Retinal pigment epithelial cell (primary cell): ENCODE results near the gene CSMD2.
A peak's percentile ranks its signal among the peaks of the same experiment; 100 is the strongest.

Experiments
- DNase-seq: peaks from one replicate; pipeline ENCODE4 v3.0.0-alpha.2; 2010; ENCODE audit warnings: low read depth
- H3K4me3 ChIP-seq: 2 replicates; pipeline ENCODE4 v1.5.1; 2011; ENCODE audit warnings: mild to moderate bottlenecking, low read length, control low read depth, moderate library complexity
- TF ChIP-seq, protein P1 (sequence below): conservative IDR thresholded peaks from 2 replicates; pipeline ENCODE4 v1.5.1; 2011; ENCODE audit warnings: low read depth, low read length, control low read depth, inconsistent platforms

CSMD2 gene

DNA sequence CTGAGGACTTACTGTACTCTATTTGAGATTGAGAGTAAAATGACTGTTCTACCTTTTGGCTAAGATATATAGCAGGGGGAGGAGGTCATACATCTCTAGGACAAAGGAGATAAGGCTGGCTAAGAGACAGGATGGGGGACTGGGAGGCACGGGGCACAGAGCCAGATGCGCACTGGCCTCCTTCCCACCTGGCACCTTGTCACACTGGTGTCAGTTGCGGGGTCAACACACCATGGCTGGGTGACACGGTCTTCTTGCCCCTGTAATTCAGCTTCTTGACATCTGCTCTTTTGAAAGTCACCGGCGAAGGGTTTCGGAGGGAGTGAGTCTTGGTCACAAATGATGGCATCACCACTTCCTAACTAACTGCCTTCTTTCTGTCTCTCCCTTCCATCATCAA, 515.3 kb downstream of the CSMD2 start:
- H3K4me3 ChIP-seq = no peak overlapping the region
- TF ChIP-seq, protein P1, sequence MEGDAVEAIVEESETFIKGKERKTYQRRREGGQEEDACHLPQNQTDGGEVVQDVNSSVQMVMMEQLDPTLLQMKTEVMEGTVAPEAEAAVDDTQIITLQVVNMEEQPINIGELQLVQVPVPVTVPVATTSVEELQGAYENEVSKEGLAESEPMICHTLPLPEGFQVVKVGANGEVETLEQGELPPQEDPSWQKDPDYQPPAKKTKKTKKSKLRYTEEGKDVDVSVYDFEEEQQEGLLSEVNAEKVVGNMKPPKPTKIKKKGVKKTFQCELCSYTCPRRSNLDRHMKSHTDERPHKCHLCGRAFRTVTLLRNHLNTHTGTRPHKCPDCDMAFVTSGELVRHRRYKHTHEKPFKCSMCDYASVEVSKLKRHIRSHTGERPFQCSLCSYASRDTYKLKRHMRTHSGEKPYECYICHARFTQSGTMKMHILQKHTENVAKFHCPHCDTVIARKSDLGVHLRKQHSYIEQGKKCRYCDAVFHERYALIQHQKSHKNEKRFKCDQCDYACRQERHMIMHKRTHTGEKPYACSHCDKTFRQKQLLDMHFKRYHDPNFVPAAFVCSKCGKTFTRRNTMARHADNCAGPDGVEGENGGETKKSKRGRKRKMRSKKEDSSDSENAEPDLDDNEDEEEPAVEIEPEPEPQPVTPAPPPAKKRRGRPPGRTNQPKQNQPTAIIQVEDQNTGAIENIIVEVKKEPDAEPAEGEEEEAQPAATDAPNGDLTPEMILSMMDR = no peak

DNA sequence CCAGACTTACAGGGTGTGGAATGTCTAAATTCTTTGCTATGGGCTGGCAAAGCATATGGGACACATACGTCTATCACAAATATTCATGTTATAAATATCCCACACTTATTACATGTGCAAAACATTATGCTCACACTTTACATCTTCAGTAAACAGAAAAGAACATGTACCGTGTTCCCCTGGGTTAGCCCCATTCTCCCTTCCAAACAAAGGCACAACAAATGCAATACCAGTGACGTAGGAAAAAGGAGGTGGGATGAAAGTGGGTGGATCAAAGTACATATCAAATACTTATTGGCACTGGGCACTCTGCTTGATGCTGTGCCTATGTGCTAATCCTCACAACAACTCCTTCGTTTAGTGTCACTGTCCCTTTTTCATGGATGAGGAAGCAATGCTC, 521.8 kb downstream of the CSMD2 start:
- H3K4me3 ChIP-seq = no peak overlapping the region
- TF ChIP-seq, protein P1 = no peak
- no peak for DNase-seq

More for the DNA sequence above, 515.3 kb downstream of the CSMD2 start:
- DNase-seq = no peak

DNA sequence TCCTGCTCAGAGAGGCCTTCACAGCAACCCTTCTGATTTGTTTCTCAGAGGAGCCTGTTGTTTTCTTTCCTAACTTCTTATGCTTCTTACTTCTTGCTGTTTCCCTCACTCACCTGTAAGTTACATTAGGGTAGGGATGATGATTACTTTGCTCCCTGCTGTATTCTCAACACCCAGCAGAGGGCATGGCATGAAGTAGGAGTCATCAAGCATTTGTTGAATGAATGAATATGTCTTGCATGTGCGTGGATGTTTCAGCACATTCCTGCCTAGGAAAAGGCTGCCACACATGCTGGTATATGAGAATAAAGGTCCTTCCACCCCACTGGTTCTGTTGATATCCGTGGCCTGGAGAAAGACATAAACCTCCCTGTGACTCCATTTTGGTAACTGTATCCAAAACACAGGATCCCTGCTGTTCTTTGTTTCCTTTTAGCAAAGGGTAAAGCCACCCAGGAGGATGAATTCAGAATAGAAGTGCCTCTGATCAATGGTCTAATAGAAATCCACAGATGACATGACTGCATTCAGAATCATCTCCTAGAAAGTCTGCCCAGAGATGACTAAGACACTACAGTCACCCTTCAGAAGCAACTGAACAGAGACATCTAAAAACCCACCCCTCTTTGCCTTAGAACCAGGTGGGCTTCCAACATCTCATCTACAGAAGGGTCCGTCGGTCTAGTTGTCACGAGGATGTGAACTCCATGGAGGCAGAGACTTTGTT, 523.8 kb downstream of the CSMD2 start:
- H3K4me3 ChIP-seq = no peak overlapping the region
- TF ChIP-seq, protein P1 = peak; percentile 56
- no peak for DNase-seq

DNA sequence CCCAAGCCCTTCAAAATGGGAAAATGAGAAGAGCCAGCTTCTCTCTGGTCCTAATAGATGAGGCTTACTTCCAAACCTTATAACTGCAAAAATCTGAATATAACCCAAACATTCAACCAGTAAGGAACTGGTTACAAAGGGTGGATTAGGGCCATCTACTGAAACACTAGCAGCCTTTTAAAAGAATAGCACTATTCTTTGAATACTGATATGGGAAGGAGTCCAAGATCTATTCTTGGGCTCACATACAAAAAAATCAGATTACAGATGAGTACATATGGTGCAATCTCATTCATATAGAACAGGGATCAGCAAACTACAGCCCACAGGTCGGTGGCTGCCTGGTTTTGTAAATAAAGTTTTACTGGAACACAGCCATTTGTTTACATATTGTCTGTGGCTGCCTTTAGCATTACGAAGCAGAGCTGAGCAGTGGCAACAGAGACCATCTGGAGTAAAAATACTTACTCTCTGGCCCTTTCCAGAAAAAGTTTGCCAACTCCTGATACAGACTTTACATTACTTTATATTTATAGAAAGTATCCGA, 524.8 kb downstream of the CSMD2 start:
- TF ChIP-seq, protein P1 = no peak
- no peak for DNase-seq
- no peak overlapping the region for H3K4me3 ChIP-seq

DNA sequence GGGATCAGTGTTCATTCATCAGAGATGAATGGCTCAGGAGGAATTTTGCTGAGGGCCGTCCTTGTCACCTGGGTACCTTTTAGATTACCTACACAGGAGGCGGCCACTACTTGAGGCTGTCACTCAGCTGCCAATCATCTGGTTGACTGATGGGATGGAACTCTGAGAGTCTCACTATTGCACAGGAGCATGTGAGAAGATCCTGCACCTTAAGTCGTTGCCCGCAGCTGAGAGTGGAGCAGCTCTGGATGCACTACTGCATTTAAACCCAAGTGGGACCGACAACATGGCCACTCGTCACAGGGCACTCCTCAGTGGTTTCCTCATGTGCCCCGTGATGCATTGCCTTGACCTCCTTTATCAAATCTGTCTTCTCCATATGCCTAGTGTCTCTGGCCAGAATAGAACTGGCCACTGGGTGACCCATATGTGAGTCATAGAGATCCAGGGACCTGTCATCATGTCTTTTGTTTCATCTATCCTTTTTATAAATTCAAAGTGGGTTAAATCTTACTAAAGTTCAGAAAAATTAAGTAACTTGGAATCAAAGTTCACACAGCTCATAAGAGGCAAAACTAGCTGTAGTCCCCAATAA, 527.1 kb downstream of the CSMD2 start:
- no peak overlapping the region for H3K4me3 ChIP-seq
- no peak for DNase-seq
- TF ChIP-seq, protein P1 = no peak

DNA sequence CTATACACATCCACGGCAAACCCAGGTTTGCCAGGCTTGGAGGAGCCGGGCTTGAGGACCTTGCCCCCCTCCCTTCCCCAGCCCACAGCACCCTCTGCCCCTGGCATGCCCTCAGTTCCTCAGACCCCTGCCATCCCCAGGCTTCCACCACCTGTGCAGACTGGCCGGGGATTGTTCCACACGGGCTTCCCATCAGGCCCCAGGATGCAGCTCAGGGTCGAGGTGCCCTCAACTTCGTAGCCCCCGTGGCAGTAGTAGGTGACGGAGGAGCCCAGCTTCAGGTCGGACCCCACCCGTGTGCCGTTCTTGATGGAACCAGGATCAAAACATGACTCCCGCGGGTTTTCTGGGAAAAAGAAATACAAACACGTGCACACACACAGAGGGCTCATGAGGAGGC, 528.8 kb downstream of the CSMD2 start:
- H3K4me3 ChIP-seq = no peak overlapping the region
- TF ChIP-seq, protein P1 = no peak
- no peak for DNase-seq

DNA sequence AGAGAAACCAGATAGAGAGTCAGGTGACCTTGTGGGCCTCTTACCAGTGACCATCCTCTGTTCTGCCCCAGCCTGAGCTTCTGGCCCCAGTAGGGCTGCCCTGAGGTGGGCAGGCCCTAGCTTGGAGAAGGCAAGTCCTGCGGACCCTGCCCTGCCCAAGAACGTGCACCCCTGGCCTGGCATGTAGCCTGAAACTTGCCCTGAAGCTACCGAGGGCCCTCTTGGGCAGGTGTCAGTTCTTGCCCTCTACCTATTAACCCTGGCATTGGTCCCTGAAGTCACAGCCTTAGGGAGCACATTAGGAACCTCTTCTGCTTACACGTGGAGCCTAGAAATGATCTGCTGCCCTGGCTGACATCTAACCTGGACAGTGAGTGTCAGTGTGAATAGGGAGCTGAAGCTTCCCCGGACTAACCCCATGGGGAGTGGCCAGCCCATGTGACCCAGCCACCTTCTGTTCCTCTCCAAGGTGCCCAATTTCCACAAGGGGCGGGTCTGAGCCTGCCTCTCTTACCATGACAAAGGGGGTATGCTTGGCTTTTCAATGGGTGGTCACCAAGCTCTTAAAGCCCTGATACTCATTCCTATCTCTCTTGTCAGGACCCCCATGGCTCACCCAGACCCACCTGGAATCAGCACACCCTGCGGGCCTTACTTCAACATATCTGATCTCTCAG, 529.6 kb downstream of the CSMD2 start:
- TF ChIP-seq, protein P1 = no peak
- H3K4me3 ChIP-seq = no peak overlapping the region
- no peak for DNase-seq
